Forelimb muscle (tissue), 1 donor: Measurements from ENCODE around the gene TKTL2. TPM values are rescaled to one million over a fixed set of nuclear protein-coding genes. Genes with fewer than 3 reads are reported as not detected.
"Not testable (repeated sequence)": the region's sequence is repeated elsewhere in the genome, so short reads cannot be mapped to it uniquely, and the experiment has no call there.

Experiments
- DNase-seq: peaks from one replicate; pipeline ENCODE4 v3.0.0-alpha.2; 2013; ENCODE audit warnings: low read depth
- polyA plus RNA-seq: library from polyadenylated mRNA; unstranded; fragments of 120-200 nt; gene quantifications from one replicate; pipeline ENCODE4 v1.2.1, GENCODE V29; 2013; ENCODE audit not compliant: insufficient read length

Gene TKTL2
- polyA plus RNA-seq, 1 donor = not detected

DNA sequence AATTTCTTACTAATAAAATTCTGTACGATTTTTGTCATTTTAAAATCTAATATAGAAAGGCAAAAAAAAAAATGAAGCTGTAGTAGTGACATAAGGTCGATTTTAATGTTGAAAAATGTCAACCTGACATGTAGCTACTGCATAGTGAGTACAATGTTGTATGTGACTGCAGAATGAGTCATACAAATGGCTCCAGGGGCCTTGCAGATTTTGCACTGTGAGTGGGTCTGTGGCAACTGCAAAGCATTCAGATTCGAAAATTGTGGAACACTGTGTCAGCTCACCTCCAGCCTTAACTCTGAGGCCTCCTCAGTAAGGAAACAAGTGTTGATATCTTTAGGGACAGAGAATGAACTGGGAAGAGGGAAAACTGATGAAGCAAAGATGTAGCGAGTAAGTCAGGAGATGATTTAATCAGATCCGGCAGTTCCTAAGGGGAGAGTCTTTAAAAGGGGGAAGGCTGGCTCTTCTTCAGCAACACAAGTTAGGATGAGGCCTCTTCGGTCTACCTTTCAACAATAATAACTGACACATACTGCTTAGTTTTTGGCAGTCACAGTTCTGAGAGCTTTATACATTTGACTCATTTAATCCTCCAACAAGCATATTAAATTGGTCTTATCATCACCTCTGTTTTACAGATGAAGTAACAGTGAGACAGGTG lies 24.9 kb downstream of the TKTL2 start:
- no peak for DNase-seq

DNA sequence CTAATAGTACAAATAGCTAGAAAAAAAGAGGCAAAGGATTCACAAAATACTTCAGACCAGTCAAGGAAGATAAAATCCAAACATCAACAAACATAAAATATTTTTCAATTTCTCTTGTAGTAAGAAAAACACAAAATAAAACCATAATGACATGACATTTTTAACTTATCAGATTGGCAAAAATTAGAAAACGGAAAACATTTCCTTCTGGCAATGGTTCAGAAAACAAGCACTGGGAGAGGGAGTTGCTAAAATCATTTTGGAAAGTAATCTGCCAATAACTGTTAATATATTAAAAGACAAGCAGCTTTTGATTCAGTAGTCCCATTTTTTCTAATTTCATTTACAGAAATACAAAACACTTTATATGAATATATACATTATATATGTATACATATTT lies 26.1 kb downstream of the TKTL2 start:
- DNase-seq = no peak

DNA sequence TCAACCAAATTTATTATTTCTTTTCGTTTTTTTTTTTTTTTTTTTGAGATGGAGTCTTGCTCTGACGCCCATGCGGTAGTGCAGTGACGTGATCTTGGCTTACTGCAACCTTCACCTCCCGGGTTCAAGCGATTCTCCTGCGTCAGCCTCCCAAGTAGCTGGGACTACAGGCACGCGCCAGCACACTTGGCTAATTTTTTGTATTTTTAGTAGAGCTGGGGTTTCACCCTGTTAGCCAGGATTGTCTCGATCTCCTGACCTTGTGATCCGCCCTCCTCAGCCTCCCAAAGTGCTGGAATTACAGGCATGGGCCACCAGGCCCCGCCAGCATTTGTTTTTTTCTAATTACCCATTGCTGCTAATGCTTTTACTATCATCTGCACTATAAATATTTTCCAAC lies 26.5 kb downstream of the TKTL2 start:
- not testable (repeated sequence) for DNase-seq

DNA sequence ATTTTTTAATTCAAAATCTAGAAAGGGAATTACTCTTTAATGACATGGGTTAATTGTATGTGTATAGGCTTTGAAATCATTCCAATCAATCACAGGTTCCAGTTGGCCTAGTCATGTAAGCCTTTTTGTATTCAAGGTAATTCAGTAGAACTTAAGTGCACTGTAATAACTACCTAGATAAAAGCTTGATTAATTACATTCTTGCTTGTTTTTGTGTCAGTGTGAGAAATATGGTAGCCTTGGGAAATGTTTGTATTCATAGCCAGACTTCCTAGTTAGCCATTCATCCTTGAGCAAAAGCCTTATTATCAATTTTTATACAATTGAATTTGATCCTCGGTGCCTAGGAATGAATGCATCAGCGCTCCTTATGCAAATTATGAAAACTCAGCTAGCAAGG lies 33.5 kb downstream of the TKTL2 start:
- no peak for DNase-seq

Other genes starting within 250 kb of the TKTL2 start
- 3.1 TPM for gene NPY1R, start 141.2 kb downstream of the TKTL2 start, polyA plus RNA-seq
- gene NPY5R, start 129.9 kb downstream of the TKTL2 start, polyA plus RNA-seq = not detected
- 20.7 TPM for gene TMA16, start 20.9 kb upstream of the TKTL2 start, polyA plus RNA-seq